ENCODE measurements around the gene RTEL1.

Gene RTEL1

DNA sequence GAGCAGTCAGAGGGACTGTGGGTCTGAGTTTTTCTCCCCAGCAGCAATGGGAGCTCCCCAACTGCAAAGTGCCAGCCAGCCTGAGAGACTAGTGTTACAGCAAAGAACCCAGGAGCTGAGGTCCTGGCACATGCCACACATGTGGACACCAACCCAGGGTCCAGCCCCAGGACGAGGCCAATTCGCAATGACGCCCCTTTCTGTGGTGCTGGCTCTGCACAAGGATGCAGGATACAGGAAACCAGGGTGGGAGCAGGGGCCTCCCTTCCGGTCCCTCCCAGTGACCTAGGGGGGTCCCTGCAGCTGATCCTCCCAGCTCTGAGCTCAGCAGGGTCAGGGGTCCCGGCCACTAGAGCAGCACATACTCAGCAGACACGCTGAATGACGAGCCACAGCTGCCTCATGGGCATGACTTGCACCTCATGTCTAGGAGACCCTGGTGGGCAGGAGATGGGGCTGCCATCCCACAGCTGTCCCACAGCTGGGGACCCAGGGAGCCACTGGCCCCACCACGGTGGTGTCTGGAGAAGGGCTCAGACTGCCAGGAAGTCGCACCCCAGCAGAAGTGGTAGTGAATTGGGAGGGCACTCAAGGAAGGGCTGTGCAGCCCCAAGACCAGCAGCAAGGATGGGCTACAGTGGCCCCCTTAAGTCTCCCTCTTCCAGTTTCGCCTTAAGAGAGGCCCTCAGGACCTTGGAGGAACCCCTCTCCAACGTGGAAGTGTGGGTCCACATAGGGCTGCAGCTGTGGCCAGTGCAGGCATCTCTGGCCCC lies 46.0 kb downstream of the RTEL1 start:
- TF ChIP-seq, protein P1, sequence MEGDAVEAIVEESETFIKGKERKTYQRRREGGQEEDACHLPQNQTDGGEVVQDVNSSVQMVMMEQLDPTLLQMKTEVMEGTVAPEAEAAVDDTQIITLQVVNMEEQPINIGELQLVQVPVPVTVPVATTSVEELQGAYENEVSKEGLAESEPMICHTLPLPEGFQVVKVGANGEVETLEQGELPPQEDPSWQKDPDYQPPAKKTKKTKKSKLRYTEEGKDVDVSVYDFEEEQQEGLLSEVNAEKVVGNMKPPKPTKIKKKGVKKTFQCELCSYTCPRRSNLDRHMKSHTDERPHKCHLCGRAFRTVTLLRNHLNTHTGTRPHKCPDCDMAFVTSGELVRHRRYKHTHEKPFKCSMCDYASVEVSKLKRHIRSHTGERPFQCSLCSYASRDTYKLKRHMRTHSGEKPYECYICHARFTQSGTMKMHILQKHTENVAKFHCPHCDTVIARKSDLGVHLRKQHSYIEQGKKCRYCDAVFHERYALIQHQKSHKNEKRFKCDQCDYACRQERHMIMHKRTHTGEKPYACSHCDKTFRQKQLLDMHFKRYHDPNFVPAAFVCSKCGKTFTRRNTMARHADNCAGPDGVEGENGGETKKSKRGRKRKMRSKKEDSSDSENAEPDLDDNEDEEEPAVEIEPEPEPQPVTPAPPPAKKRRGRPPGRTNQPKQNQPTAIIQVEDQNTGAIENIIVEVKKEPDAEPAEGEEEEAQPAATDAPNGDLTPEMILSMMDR (IDR thresholded peaks at IDR 0.05; ENCODE audit: extremely low read depth, missing control alignments), result no peak
- DNase-seq (ENCODE audit: low spot score), result peak; percentile 6

DNA sequence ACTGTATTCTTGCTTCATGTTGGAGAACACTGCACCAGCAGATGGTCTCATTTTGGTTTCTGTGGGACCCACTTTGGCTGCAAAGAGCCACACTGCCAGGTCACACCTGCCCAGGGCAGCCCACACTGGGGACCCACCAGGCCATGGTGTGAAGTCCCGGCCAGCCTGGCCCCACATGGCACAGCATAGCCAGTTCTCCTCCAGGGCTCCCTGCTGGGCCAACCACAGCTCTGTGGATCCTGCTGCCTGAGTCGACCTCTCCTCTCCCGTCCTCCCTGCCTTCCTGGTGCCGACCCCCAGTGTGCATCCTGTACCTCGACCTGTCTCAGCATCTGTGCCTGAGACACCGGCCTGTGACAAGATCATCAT lies 46.6 kb downstream of the RTEL1 start:
- TF ChIP-seq, protein P1 (IDR thresholded peaks at IDR 0.05; ENCODE audit: extremely low read depth, missing control alignments), result no peak
- DNase-seq (ENCODE audit: low spot score), result no peak

DNA sequence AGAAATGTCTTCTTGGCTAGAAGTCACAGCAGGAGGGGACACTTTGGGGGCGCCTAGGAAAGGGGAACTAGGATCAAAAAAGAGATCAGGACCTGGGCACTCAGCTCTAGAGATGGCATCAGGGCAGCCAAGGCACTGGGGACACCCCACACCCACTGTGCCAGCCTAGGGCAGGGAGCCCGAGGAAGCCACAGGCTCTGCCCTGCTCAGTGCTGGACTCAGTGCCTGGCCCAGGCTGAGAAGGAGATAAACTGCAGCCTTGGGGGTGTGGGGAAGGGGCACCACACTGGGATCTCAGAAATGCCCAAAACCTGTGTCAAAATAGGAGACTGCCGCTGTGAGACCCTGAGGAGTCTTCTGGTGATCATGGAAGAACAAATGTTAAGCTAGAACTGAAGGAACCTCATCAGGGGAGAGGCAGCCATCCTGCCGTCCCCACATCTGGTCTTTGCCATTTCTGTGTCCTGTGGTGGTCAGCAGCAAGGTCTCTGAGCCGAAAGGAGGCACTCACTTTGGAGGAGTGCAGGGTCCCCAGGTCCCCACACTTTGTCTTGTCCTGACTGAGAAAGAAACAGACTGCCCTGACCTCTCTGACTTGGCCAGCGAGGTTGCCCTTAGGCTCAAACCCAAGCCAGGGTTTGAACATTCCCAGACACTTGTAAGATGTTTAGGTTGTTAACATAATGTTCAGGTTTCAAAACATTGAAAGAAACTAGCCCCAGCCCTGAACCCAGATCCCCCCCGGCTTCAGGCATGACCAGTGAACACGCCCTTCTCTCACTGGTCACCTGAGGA lies 47.3 kb downstream of the RTEL1 start:
- no peak for DNase-seq (ENCODE audit: low spot score)
- TF ChIP-seq, protein P1 (IDR thresholded peaks at IDR 0.05; ENCODE audit: extremely low read depth, missing control alignments), result no peak

DNA sequence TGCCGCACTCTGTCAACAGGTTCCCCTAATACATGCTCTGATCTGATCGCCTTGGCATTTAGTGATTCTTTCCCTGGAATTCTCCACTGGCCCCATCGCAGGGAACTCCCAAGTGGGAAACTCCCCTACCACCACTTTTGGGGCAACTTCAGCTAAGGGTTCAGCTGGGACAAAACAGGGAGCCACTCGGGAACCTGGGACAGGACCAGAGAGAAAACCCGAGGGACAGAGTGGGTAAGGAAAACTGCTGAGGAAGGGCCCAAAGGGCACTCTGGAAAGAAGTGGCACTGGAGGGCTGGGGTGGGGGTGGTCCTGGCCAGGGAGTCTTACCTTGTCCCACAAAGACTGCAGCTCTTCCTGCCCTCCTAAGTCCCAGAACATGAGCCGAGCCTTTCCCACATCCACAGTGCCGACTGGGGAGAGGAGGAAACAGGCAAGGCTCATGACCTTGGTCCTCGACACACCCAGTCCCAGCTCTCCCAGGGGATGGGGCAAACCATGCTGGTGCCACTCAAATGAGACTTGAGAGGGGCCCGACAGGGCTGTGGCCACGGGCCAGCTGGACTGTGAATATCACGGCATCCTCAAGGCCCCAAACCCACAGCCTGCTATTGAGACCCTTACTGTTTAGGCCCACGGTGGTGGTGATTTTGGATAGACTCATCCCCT lies 48.0 kb downstream of the RTEL1 start:
- TF ChIP-seq, protein P1 (IDR thresholded peaks at IDR 0.05; ENCODE audit: extremely low read depth, missing control alignments), result no peak
- peak; percentile 7 for DNase-seq (ENCODE audit: low spot score)

DNA sequence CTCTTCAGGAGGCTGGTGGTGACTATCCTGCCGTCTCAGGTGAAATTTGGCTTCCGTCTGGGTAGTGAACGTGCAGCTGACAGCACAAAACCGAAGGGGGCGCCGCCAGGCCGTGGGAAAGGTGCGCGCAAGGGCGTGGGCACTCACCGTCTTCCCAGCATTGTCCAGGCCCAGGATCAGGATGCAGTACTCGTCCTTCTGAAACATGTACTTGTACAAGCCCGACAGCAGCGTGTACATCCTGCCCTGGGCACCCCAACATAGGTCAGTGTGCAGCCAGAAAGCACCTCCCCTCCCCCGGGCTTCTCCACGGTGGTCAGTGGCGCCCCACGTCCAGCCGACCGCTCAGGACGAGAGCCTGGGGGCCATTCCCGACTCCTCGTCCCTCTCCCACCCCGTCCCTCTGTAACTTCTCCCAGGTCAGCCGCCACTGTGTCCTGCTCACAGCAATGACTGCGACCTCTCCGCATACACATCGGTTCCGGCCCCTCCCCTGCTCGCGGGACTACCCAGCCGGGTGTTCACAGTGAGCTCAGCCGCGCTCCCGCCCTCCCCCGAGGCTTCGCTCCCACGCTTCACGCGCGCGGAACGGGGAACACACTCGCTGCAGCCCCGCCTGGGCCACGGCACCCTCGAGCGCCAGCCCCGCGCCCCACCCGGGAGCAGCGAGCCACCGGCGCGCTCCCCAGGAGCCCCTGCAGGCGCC lies 48.9 kb downstream of the RTEL1 start:
- peak; percentile 80 for DNase-seq (ENCODE audit: low spot score)
- TF ChIP-seq, protein P1 (IDR thresholded peaks at IDR 0.05; ENCODE audit: extremely low read depth, missing control alignments), result peak; percentile 62

DNA sequence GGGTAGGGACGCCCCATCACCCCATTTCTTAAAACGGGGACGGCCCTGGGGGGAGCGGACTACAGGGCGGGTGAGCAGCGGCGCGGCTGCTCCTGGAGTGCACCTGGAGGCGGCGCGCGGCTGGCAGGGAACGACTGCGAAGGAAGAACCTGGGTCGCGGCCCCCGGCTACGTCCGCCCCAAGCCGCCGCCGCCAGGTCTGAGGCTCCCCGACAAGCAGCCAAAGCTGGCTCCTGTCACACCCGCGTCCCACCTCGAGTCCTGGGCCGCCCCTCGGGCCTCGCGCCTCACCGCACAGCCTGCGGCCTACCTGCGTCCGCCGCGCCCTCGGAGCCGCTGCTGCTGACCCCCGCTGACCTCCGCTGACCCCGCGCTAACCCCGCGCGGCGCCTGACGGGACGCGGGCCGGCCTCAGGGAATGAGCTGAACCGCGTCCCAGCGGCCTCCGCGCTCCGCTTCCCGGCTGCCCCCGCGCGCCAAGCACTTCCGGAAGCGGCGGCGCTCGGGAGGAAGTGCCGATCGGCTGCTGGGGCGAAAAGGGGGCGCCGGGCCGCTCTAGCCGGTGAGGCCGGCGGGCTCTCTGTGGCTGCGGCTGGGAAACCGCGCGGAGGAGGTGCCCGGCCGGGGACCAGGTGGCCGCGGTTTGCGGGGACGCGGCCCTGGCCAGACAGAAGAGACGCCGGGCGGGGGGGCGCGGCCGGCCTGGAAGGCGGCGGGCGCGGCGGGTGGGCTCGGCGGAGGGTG lies 49.6 kb downstream of the RTEL1 start, which contains the start of the genes ARFRP1 and ZGPAT:
TSS of gene ARFRP1 (minus strand) at position 419 of the 743 bp plus-strand sequence. CDS start 885 bp downstream, outside the sequence.
TSS of gene ZGPAT (plus strand) at position 482 of the 743 bp plus-strand sequence. CDS start 542 bp downstream, outside the sequence.
- TF ChIP-seq, protein P1 (IDR thresholded peaks at IDR 0.05; ENCODE audit: extremely low read depth, missing control alignments), result no peak
- peak; percentile 96 for DNase-seq (ENCODE audit: low spot score)
